HG02981 (cell line): ENCODE results near the gene CCL23.
"Not testable (repeated sequence)": the region's sequence is repeated elsewhere in the genome, so short reads cannot be mapped to it uniquely, and the experiment has no call there.

Experiments used
- ATAC-seq: cut with Tn5 transposase; IDR thresholded peaks from one replicate; pipeline ENCODE4 v1.9.1; 2021; ENCODE audit warnings: mild to moderate bottlenecking, moderate library complexity; ENCODE audit not compliant: unreplicated experiment

The CCL23 gene

GRCh38 chr17:36008998-36009665, 8.6 kb downstream of the CCL23 start:
- ATAC-seq = no peak

GRCh38 chr17:36004594-36005108, 13.1 kb downstream of the CCL23 start:
- ATAC-seq = no peak

GRCh38 chr17:36002631-36003030, 15.1 kb downstream of the CCL23 start:
- no peak for ATAC-seq

GRCh38 chr17:36001862-36002603, 15.7 kb downstream of the CCL23 start:
- ATAC-seq = no peak

GRCh38 chr17:36001110-36001771, 16.5 kb downstream of the CCL23 start, which contains the start of gene CCL15:
Gene CCL15, minus strand, starts transcription at chr17:36001553. Its CDS starts 61 bp downstream, at chr17:36001492.
- no peak for ATAC-seq

GRCh38 chr17:36000732-36001109, 17.1 kb downstream of the CCL23 start:
- no peak for ATAC-seq

GRCh38 chr17:35998756-35999155, 19.0 kb downstream of the CCL23 start:
- no peak for ATAC-seq

GRCh38 chr17:35998018-35998545, 19.7 kb downstream of the CCL23 start:
- ATAC-seq = no peak

- ATAC-seq = not testable (repeated sequence)
These were observed 22.4 kb downstream of the CCL23 start for GRCh38 chr17:35995346-35995745.

- no peak for ATAC-seq
These were observed 26.7 kb downstream of the CCL23 start for GRCh38 chr17:35991075-35991474.

GRCh38 chr17:35988164-35988563, 29.6 kb downstream of the CCL23 start:
- no peak for ATAC-seq

- no peak for ATAC-seq
These were observed 31.1 kb downstream of the CCL23 start, which contains the start of gene CCL14 for GRCh38 chr17:35986643-35987042. Gene CCL14, minus strand, starts transcription at chr17:35986729. Its CDS starts 80 bp downstream, at chr17:35986649.

GRCh38 chr17:35984140-35984539, 33.6 kb downstream of the CCL23 start:
- no peak for ATAC-seq

- no peak for ATAC-seq
These were observed 35.2 kb downstream of the CCL23 start for GRCh38 chr17:35982409-35983191.

GRCh38 chr17:35981908-35982330, 35.9 kb downstream of the CCL23 start:
- no peak for ATAC-seq

- no peak for ATAC-seq
These were observed 36.5 kb downstream of the CCL23 start, which contains the start of gene CCL16 for GRCh38 chr17:35981246-35981645. Gene CCL16, minus strand, starts transcription at chr17:35981497. Its CDS starts 77 bp downstream, at chr17:35981420.

GRCh38 chr17:35978346-35978745, 39.4 kb downstream of the CCL23 start:
- no peak for ATAC-seq

- ATAC-seq = no peak
These were observed 40.3 kb downstream of the CCL23 start for GRCh38 chr17:35977509-35977908.

GRCh38 chr17:35973333-35974260, 44.2 kb downstream of the CCL23 start:
- no peak for ATAC-seq
